NB4 (cell line): ENCODE data around the gene S100A11.

ENCODE experiments used
- CTCF ChIP-seq: IDR thresholded peaks from one replicate; pipeline ENCODE4 v1.5.1; 2012; ENCODE audit warnings: low read depth, low read length
- MAX ChIP-seq: IDR thresholded peaks from 2 replicates; pipeline ENCODE4 v1.6.1; 2011; ENCODE audit warnings: low read depth, low read length
- MYC ChIP-seq: IDR thresholded peaks from 2 replicates; pipeline ENCODE4 v1.6.1; 2011; ENCODE audit warnings: low read depth, low read length
- POLR2A ChIP-seq: IDR thresholded peaks from 2 replicates; pipeline ENCODE4 v1.6.1; 2011; ENCODE audit warnings: mild to moderate bottlenecking; ENCODE audit not compliant: insufficient read length; ENCODE audit errors: extremely low read depth

GRCh38 chr1:151986501-151987190, 50.2 kb downstream of the S100A11 start:
- TF ChIP-seq MYC: no peak
- no peak for TF ChIP-seq MAX
- no peak for TF ChIP-seq CTCF
- TF ChIP-seq POLR2A: no peak
